Parathyroid adenoma (tissue), 2 donors: ENCODE results near the gene SQOR.

Experiments used
- H2AFZ ChIP-seq: fragments of 300-600 bp; sonication (generic); one replicate; pipeline ENCODE4 v1.7.0; 2017; ENCODE audit warnings: antibody characterized with exemption, mild to moderate bottlenecking
- H3K27ac ChIP-seq: fragments of 300-600 bp; sonication (generic); one replicate; pipeline ENCODE4 v1.7.0; 2017
- H3K27me3 ChIP-seq: fragments of 300-600 bp; sonication (generic); one replicate; pipeline ENCODE4 v1.7.0; 2017; ENCODE audit warnings: low read length; ENCODE audit not compliant: control insufficient read depth, insufficient read depth
- H3K36me3 ChIP-seq: fragments of 300-600 bp; sonication (generic); one replicate; pipeline ENCODE4 v1.7.0; 2017; ENCODE audit warnings: low read length; ENCODE audit not compliant: control insufficient read depth, insufficient read depth
- H3K4me1 ChIP-seq: fragments of 300-600 bp; sonication (generic); one replicate; pipeline ENCODE4 v1.7.0; 2017; ENCODE audit warnings: control low read depth
- H3K4me2 ChIP-seq: fragments of 300-600 bp; sonication (generic); one replicate; pipeline ENCODE4 v1.7.0; 2017; ENCODE audit warnings: low read length
- H3K4me3 ChIP-seq: fragments of 300-600 bp; sonication (generic); one replicate; pipeline ENCODE4 v1.7.0; 2017; ENCODE audit warnings: low read depth, low read length
- H3K79me2 ChIP-seq: fragments of 300-600 bp; sonication (generic); one replicate; pipeline ENCODE4 v1.7.0; 2017; ENCODE audit warnings: control low read depth
- H3K9ac ChIP-seq: fragments of 300-600 bp; sonication (generic); one replicate; pipeline ENCODE4 v1.7.0; 2017; ENCODE audit warnings: mild to moderate bottlenecking
- H3K9me3 ChIP-seq: fragments of 300-600 bp; sonication (generic); one replicate; pipeline ENCODE4 v1.7.0; 2017; ENCODE audit warnings: low read length; ENCODE audit not compliant: control insufficient read depth
- CTCF ChIP-seq: fragments of 300-600 bp; sonication (generic); IDR thresholded peaks from one replicate; pipeline ENCODE4 v1.7.0; 2017; ENCODE audit warnings: antibody characterized with exemption, mild to moderate bottlenecking
- donor health status: primary hyperparathyroidism.

The SQOR gene

GRCh38 chr15:45677797-45678196, 43.0 kb downstream of the SQOR start:
- TF ChIP-seq CTCF = no peak
- H2AFZ ChIP-seq = no peak overlapping the region
- H3K79me2 ChIP-seq = no peaks in the 10 kb centered on the region
- H3K4me1 ChIP-seq = no peaks in the 10 kb centered on the region
- no peaks in the 10 kb centered on the region for H3K36me3 ChIP-seq
- H3K4me3 ChIP-seq = no peak overlapping the region
- H3K9me3 ChIP-seq = no peaks in the 10 kb centered on the region
- H3K4me2 ChIP-seq = no peak overlapping the region
- H3K27me3 ChIP-seq = no peaks in the 10 kb centered on the region
- no peak overlapping the region for H3K27ac ChIP-seq
- no peak overlapping the region for H3K9ac ChIP-seq

- Histone ChIP-seq H3K36me3 (no peaks in the 10 kb centered on the region), H3K4me1 (no peaks in the 10 kb centered on the region), H3K4me3 (no peak overlapping the region), H3K27me3 (no peaks in the 10 kb centered on the region), H3K79me2 (no peaks in the 10 kb centered on the region), H3K4me2 (no peak overlapping the region), H3K9ac (no peak overlapping the region), H3K9me3 (no peaks in the 10 kb centered on the region), H2AFZ (no peak overlapping the region), H3K27ac (no peak overlapping the region)
- TF ChIP-seq CTCF = no peak
Observed at GRCh38 chr15:45678459-45679178, 43.8 kb downstream of the SQOR start.

- Histone ChIP-seq H3K4me1 (no peaks in the 10 kb centered on the region), H3K27me3 (no peaks in the 10 kb centered on the region), H3K9ac (no peak overlapping the region), H3K27ac (no peak overlapping the region), H3K36me3 (no peaks in the 10 kb centered on the region), H2AFZ (no peak overlapping the region), H3K9me3 (no peaks in the 10 kb centered on the region), H3K4me3 (no peak overlapping the region), H3K79me2 (no peaks in the 10 kb centered on the region), H3K4me2 (no peak overlapping the region)
- no peak for TF ChIP-seq CTCF
Observed at GRCh38 chr15:45684533-45684932, 49.7 kb downstream of the SQOR start.

GRCh38 chr15:45689616-45690015, 54.8 kb downstream of the SQOR start:
- Histone ChIP-seq H3K4me1 (no peaks in the 10 kb centered on the region), H3K79me2 (no peaks in the 10 kb centered on the region), H3K27me3 (no peaks in the 10 kb centered on the region), H3K36me3 (no peaks in the 10 kb centered on the region), H2AFZ (no peak overlapping the region), H3K9me3 (no peaks in the 10 kb centered on the region), H3K9ac (no peak overlapping the region), H3K27ac (no peak overlapping the region), H3K4me3 (no peak overlapping the region), H3K4me2 (no peak overlapping the region)
- TF ChIP-seq CTCF = no peak
